ENCODE measurements around the gene UGT1A5. TPM values are rescaled to one million over a fixed set of nuclear protein-coding genes. Genes with fewer than 3 reads are reported as not detected.

The UGT1A5 gene
- total RNA-seq, 1 donor from 2014 or later: not detected

DNA sequence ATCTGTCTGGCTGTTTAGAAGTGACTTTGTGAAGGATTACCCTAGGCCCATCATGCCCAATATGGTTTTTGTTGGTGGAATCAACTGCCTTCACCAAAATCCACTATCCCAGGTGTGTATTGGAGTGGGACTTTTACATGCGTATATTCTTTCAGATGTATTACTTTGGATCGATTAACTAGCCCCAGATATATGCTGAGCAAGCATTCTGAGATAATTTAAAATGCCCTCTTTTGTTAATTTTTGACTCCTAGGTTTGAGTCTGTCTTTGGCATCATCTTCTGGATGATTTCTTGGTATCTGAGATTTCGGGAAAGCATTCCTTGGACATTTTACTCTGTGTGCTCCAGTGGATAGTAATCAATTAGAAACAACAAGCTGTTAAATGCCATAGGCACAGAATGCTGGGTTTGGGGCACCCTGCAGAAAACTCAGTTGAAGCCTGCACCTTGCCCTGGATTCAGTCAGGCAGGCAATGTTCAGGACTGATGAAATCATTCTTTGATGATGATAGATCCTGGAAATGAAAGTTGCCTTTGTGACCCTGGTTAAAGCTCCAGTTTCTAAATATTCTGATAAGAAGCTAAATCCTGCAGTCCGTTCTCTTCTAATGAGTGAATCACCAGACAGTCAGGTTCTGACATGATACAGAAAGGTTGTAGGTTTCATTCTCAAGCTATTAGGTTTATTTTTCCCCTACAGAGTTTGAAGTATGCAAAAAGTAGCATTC, 48.5 kb downstream of the UGT1A5 start:
- no peak for DNase-seq
- H3K9me3 ChIP-seq (replicated peaks): no peaks in the 10 kb centered on the region
- H3K27me3 ChIP-seq (ENCODE audit: low read depth): peaks cover 46% of the 10 kb centered on the region
- H3K4me1 ChIP-seq: no peaks in the 10 kb centered on the region
- no peak overlapping the region for H3K27ac ChIP-seq (replicated peaks)
- H3K4me3 ChIP-seq: no peak overlapping the region
- TF ChIP-seq, protein P1, sequence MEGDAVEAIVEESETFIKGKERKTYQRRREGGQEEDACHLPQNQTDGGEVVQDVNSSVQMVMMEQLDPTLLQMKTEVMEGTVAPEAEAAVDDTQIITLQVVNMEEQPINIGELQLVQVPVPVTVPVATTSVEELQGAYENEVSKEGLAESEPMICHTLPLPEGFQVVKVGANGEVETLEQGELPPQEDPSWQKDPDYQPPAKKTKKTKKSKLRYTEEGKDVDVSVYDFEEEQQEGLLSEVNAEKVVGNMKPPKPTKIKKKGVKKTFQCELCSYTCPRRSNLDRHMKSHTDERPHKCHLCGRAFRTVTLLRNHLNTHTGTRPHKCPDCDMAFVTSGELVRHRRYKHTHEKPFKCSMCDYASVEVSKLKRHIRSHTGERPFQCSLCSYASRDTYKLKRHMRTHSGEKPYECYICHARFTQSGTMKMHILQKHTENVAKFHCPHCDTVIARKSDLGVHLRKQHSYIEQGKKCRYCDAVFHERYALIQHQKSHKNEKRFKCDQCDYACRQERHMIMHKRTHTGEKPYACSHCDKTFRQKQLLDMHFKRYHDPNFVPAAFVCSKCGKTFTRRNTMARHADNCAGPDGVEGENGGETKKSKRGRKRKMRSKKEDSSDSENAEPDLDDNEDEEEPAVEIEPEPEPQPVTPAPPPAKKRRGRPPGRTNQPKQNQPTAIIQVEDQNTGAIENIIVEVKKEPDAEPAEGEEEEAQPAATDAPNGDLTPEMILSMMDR (IDR thresholded peaks at IDR 0.05; ENCODE audit: borderline replicate concordance): no peak
- no peaks in the 10 kb centered on the region for H3K36me3 ChIP-seq
- intact Hi-C loops (cut with micrococcal nuclease): no loop called here

DNA sequence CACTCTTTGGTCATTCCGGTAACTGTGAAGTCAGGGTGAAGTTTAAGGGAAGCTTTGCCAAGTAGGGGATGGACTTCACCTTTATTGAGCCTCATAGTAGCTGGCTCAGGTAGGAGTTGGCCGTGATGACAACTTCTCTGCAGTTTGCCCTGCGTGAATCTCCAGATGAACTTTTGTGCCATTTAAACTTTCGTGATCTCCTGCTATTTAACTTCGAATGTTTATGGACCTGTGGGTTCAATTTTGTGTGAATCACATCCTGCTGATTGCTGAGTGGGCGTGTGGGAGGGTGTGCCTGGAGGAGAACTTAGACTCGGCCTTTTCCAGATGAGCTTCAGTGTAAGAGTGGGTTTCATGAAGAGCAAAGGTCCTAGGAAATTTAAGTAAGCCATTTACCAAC, 51.6 kb downstream of the UGT1A5 start:
- intact Hi-C loops (cut with micrococcal nuclease): no loop called here
- DNase-seq: no peak
- Histone ChIP-seq H3K27me3 (ENCODE audit: low read depth) (peaks cover 73% of the 10 kb centered on the region), H3K36me3 (no peaks in the 10 kb centered on the region), H3K9me3 (replicated peaks) (no peaks in the 10 kb centered on the region), H3K4me3 (no peak overlapping the region), H3K4me1 (no peaks in the 10 kb centered on the region), H3K27ac (replicated peaks) (no peak overlapping the region)
- TF ChIP-seq, protein P1 (IDR thresholded peaks at IDR 0.05; ENCODE audit: borderline replicate concordance): no peak

DNA sequence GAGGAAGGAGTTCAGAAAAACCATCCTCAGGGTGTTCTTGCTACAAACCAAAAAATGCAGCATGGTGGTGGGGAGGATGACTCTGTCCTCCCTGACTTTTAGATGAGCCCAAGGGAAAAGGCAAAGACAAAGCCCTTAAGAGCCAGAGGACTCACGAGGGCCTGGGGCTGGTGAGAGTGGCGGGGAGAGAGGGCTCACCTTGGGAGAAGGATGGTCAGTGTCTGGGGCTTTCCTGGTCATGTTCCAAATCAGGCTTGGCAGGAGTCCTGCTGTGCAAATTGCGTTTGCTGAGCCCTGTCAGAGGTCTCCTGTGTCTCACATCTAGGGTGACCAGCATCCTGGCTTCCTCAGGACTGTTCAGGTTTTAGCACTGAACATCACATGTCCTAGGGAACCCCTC, 52.1 kb downstream of the UGT1A5 start:
- no peak overlapping the region for H3K27ac ChIP-seq (replicated peaks)
- peaks cover 73% of the 10 kb centered on the region for H3K27me3 ChIP-seq (ENCODE audit: low read depth)
- DNase-seq: no peak
- no peak overlapping the region for H3K4me3 ChIP-seq
- no peaks in the 10 kb centered on the region for H3K36me3 ChIP-seq
- no peaks in the 10 kb centered on the region for H3K9me3 ChIP-seq (replicated peaks)
- intact Hi-C loops (cut with micrococcal nuclease): no loop called here
- H3K4me1 ChIP-seq: no peaks in the 10 kb centered on the region
- TF ChIP-seq, protein P1 (IDR thresholded peaks at IDR 0.05; ENCODE audit: borderline replicate concordance): no peak

DNA sequence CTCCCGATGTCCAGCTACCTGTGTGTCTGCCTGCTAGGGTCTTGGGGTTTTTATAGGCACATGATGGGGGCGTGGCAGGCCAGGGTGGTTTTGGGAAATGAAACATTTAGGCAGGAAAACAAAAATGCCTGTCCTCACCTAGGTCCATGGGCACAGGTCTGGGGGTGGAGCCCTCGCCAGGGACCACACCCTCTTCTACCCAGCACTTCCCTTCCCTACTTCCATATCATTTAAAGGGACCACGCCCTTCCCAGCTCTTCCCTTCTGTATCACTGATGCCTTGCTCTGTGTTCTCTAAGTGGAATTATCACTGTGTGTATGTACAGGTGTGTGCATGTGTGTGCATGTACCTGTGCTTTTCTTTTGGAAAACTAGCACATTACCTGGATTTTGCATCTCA, 53.7 kb downstream of the UGT1A5 start:
- Histone ChIP-seq H3K9me3 (replicated peaks) (no peaks in the 10 kb centered on the region), H3K27ac (replicated peaks) (no peak overlapping the region), H3K4me3 (no peak overlapping the region), H3K4me1 (no peaks in the 10 kb centered on the region), H3K36me3 (no peaks in the 10 kb centered on the region), H3K27me3 (ENCODE audit: low read depth) (peaks cover 71% of the 10 kb centered on the region)
- intact Hi-C loops (cut with micrococcal nuclease): no loop called here
- DNase-seq: no peak
- TF ChIP-seq, protein P1 (IDR thresholded peaks at IDR 0.05; ENCODE audit: borderline replicate concordance): no peak

DNA sequence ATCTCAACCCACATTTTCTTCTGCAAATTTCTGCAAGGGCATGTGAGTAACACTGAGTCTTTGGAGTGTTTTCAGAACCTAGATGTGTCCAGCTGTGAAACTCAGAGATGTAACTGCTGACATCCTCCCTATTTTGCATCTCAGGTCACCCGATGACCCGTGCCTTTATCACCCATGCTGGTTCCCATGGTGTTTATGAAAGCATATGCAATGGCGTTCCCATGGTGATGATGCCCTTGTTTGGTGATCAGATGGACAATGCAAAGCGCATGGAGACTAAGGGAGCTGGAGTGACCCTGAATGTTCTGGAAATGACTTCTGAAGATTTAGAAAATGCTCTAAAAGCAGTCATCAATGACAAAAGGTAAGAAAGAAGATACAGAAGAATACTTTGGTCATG, 55.4 kb downstream of the UGT1A5 start:
- intact Hi-C loops (cut with micrococcal nuclease): no loop called here
- Histone ChIP-seq H3K36me3 (no peaks in the 10 kb centered on the region), H3K4me3 (no peak overlapping the region), H3K4me1 (no peaks in the 10 kb centered on the region), H3K9me3 (replicated peaks) (no peaks in the 10 kb centered on the region), H3K27me3 (ENCODE audit: low read depth) (peaks cover 65% of the 10 kb centered on the region), H3K27ac (replicated peaks) (no peak overlapping the region)
- DNase-seq: no peak
- TF ChIP-seq, protein P1 (IDR thresholded peaks at IDR 0.05; ENCODE audit: borderline replicate concordance): no peak
